HG03558 (cell line): Measurements from ENCODE around the gene PTX3.

ENCODE experiments used
- ATAC-seq: cut with Tn5 transposase; IDR thresholded peaks from one replicate; pipeline ENCODE4 v1.9.1; 2021; ENCODE audit warnings: moderate number of reproducible peaks; ENCODE audit not compliant: unreplicated experiment; ENCODE audit errors: extremely low read depth

The PTX3 gene

DNA sequence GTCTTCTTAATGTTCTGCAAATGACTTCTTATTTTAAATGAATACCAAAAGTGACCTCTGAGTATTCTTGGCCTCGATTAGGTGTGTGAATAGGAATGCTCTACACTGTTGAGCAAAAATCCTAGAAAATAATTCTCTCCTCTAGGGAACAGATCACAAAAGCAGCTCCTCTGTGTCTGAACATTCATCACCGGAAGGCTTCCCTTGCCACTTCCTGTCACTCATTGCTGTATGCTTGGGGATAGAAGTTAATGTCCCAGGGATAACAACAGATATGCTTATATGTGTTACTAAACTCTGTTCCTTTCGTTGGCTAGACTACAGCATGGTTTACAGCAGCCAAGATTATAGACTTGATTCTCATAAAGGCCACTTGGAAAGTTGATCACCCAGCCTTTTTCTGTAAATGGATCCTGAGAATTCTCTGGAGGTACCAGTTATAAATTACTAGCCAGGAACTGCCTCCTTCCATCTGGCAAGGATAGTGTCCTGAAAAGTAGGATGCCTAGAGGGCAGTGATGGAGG is 16.0 kb upstream of the PTX3 start:
- ATAC-seq: no peak

DNA sequence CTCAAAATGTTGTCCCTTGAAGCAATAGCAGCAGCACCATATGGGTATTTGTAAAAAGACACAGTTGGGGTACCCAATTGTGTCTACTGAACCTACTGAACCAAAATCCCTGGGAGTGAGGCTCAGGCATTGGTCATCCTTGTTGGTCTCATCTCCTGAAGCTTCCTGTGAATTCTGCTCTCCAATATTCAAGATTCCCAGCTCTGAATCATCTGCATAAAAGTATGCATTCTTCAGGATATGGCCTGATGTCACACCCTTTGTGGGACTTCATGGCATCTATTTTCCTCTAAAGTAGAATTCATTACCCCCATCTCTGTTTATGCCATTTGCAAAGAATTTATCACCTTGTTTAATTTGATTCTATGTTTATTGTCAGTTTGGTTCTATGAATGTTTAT is 13.3 kb upstream of the PTX3 start:
- ATAC-seq: no peak

DNA sequence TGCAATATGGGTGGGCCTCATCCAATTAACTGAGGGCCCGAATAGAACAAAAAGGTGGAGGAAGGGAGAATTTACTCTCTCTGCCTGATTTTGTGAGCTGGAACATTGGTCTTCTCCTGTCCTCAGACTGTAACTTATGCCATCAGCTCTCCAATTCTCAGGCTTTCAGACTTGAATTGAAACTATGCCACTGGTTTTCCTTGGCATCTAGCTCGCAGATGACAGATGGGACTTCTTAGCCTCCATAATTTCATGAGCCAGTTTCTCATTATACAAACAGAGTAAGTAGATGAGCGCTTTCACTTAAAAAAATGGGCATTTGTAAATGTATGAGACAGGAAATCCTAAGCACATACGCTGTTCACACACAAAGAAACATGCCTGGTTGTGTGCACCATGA is 8.7 kb upstream of the PTX3 start:
- no peak for ATAC-seq

DNA sequence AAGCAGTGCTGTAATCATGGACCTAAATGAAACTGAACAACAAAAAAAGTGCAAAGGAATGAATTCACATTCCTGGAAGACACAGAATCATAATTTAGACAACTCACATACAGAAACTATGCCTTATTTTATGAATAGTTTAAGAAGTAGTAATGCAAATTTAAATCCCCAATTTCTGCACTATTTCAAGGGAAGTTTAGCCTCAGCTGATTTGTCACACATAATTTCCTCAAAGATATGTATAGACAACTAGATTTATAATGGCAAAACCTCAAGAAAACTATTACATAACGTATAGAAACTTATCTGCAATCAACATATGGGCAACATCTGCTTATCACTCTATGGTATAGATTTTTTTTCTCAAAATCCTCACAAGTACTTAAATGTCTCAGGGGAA is 7.8 kb upstream of the PTX3 start:
- ATAC-seq: no peak

DNA sequence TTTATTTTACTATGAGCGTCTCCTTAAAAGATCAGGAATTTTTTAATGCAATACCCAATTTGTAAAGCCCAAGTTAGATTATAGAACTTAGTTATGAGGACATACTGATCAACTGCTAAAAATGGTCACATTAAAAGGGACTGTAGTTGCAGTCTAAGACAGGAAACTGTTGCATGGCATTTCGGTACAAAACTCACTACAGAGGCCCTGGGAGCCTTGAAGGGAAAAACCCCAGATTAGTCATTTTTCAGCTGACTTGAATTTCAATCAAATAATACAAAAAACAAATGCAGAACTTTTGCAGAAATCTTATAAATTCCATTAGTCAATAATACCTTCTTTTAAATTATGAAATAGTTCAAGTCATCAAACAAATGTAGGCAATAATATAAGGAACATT is 6.9 kb upstream of the PTX3 start:
- no peak for ATAC-seq

DNA sequence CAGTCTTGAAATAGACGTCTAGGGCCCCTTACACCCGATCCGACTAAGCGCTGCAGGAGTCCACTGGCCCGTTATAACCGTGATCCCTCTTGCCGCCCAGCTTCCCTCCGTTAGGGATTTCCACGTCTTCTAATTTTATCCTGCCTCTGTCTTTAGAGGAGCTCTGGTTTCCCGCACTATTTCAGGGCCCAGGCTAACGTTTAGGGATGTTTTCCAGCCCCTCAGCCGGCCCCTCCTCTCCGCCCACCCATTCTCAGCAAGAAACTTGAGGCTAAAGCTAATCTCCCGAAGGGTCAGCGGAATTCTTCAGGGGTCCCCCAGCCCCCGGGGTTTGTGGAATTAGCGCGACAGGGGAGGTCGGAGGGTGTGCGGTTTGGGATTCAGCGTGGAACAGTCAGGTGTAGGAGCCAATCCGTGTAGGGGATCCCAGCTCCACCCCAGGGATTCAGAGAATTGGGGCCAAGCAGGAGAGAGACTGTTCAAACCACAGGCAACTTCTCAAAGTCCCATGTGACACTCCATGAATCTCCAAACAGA is 1.6 kb downstream of the PTX3 start:
- no peak for ATAC-seq

DNA sequence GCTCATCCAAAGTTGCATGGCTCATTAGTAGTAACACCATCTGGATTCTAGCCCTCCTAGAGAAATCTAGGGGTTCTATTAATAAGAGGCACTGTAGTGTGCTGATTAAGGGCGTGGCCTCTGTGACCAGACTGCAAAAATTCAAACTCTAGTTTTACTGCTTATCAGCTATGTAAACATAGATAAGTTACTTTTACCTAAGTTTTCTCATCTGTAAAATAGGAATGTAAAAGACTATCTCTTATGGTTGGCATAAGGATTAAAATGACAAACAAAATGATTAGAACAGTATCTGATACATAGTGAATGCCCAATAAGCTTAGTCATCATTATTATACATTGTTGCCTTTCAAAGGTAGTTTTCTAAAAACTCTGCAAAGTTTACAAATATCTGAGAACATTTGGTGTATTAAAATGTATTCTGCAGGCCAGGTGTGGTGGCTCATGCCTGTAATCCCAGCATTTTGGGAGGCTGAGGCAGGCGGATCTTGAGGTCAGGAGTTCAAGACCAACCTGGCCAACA is 4.5 kb downstream of the PTX3 start:
- ATAC-seq: no peak

DNA sequence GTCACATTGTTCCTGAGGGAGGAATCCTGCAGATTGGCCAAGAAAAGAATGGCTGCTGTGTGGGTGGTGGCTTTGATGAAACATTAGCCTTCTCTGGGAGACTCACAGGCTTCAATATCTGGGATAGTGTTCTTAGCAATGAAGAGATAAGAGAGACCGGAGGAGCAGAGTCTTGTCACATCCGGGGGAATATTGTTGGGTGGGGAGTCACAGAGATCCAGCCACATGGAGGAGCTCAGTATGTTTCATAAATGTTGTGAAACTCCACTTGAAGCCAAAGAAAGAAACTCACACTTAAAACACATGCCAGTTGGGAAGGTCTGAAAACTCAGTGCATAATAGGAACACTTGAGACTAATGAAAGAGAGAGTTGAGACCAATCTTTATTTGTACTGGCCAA is 6.1 kb downstream of the PTX3 start:
- ATAC-seq: no peak

DNA sequence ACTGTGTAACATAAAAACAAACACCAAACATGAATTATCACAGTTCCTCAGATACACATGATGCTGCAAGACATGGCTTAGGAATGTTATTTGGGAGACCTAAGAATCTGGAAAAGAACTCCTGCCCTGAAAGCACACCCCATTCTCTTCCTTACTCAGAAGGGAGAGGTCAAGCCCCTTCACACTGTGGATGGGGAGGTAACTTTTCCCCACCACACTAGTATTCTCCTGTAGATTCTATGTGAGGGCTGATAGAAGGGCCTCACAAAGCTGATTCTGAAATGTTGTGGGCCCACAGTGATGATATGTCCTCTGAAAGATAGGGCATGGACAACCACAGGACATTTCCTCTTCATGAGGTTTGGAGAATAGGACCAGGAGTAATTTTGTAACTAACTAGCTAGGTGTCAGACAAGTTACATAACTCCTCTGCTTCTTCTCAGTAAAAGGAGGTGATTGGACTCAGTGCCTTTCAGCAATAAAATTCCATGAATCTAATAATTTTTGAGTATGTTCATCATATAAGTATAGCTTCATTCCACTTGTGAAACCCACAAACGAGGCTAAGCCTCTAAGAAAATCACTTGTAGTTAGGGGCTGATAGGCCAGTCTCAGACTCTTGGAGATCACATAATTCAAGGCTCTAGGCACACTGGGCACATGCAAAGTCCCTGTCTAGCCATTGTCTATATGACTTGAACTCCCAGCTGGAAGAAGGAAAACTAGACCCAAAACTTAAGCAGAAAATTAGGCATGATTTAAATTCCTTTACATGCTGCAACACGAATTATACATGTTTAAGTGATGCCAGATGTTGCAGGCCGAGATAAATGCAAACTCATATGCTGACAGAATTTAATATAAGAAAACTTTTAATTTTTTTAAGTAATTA is 7.5 kb downstream of the PTX3 start:
- no peak for ATAC-seq

DNA sequence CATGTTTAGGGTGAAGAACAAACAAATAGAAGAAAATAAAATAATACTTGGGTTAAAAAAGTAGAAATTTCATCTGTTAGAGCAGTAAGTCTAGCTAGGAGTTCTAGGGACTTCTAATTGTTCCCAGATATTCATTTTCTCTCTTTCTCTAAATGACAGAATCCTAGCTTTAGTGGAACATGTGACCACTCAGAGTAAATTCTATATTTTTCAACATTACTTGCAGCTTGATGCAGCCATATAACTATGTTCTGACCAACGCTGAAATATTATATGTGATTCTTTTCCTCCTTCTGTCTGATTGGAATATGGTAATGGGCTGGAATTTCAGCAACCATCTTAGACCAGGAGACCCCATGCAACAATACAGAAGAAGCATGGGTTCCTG is 8.1 kb downstream of the PTX3 start:
- ATAC-seq: no peak

DNA sequence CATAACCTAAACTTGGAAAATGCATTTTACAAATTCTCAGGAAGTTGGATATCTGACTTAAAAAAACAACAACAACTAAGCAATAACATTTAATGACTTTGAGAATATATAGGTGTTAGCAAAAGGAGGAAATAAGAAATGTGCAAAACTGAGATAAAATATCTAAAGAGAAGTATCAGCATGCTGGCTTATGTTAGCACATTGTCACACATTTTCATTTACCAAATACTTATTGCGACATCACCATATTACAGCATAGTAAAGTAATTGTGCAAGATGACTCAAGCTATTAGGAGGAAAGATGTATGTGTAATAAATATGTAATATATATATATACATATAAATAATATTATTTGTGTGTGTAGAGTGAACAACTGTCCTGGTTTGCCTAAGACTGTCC is 9.2 kb downstream of the PTX3 start:
- ATAC-seq: no peak

DNA sequence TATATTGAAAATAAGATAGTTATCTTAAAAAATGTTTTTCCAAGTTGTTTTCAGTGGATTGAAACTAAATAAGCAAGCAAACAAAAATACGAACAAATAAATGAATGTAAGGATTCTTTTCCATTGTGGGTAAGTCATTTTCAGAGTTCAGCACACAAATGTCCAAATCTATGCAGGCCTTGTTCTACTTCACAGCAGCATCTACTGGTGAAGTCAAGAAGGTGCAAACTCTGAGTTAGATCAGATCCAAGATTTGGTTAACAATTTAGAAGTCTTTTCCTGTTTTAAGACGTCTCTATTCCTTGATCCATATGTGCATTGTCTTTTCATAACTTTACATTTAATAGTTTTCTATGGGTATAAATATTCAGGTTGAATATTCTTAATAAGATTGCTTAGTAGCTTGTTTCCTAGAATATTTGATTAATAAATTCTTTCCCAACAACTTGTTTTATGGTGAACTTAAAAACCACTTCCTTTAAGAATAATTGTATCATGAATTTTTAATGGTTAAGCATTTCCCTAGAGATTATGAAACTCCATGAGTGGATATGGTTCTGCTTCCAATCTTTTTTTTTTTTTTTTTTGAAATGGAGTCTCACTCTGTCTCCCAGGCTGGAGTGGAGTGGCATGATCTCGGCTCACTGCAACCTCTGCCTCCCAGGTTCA is 10.5 kb downstream of the PTX3 start:
- no peak for ATAC-seq

DNA sequence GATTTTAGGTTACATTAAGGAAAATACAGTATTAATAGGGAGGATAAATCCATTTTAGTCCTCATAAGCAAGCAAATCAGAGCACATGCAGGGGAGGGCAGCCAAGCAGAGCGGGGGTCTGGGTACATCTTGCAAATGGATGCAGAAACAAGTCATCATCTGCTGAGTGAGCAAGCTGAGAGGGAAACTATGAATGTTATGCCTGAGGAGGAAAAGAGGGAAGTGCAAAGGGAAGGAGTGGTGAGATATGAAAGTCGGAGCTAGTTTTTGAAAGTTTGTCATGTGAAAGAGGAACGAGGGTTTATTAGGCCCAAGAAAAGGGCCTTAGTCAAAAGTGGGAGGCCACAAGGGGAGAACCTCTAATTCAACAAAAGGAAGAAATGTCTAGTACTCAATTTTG is 15.4 kb downstream of the PTX3 start:
- ATAC-seq: no peak

DNA sequence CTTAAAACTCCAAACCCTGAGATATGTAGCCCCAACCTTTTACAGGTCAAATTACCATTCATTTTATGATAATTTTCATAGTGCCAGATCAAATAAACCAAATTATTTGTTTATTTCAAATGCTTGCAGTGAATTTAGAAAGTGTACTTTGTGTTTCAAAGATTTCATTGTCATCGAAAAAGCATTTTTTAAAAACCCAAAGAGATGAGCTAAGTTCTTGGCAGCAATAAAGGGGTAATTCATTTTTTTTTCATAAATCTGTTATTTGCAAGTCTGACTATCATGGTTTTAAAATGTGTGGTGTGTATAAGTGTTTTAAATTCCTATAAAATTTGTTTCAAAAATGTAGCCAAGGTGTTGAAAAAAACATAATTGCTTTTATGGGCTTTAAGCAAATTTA is 17.2 kb downstream of the PTX3 start:
- no peak for ATAC-seq

DNA sequence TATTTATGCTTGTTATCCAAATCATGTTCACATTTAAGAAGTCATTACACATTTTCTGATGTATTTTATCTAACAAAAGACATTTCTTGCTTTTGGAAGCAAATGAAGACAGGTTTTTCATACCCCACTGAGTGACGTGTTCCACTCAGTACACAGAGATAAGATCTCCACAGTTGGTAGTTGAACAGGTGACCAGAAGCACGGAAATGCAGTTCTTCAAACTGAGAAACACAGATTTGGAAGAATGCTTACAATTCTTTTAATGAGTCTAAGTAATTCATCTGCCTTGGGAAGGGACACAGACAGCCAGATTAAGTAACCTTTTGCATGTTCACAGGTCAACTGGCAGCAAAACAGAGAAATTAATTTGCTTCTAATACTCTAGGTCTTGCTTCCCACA is 23.1 kb downstream of the PTX3 start:
- ATAC-seq: no peak

DNA sequence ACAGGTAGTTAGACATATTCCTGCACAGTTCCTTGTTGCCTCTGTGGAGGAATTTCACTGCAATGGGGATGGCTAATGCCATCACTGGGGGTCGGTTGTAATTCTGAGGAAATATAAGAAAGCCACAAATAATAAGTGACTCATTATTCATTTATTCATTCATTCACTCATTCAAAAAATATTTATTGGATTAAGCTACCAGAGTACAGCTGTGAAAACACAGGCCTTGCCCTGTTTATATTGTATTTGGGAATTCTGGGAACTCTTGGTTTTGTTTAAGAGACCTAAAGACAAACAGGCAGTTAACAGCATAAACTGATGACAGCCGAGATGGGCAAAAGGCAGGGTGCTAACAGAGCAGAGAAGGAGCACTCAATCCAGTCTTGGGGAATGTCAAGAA is 23.6 kb downstream of the PTX3 start:
- no peak for ATAC-seq

DNA sequence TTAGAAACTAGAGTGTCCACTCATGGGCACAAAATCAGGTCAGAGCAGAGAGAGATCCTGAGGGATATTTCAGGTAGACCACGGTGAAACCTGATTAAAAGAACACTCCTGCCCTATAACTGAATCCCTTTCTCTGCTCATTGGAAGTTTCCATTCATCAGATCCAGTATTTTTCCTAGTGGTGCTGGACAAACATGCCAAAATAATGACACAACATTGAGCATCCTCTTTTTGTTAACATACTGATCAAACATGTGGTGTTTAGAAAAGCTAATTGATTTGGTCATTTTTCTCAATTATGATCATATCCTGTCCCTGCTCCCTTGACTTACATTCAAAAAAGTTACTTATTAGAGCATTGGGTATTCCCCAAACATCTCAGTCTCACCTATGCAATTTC is 27.2 kb downstream of the PTX3 start:
- ATAC-seq: no peak

DNA sequence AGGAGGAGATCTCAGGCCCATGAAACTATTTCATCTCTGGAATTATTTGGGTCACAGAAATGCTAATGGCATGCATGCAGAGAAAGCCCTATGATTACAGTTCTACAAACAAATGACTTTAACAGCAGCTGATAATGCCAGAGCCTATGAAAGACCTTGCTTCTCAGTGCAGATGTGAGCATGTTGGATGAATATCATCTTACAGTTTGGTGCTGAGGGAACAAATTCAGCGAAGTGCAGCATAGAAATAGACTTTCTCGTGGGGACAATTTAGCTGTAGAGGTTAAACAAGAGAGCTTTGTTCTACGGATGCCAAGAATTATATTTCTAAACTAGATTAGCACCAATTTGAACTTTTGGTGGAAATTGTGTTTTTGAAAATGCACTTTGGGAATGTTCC is 27.7 kb downstream of the PTX3 start:
- ATAC-seq: no peak

DNA sequence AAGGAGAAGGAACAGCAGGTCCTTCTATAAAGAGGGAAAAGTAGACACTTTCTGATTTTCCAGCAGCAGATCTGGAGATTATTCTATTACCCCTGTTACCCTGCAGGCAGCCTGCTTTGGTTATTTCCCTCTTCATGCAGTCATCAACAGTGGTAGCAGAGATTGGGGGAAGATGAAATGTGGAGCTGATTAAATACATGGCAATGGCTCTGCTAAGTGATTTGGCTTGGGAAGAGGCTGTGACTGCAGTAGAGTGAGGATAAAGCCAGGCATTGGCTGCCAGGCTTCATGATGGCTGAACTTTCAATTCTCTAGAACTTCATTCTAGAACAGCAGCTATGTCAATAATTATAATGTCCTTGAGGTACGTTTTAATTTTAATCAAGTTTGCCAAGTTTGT is 29.1 kb downstream of the PTX3 start:
- no peak for ATAC-seq

DNA sequence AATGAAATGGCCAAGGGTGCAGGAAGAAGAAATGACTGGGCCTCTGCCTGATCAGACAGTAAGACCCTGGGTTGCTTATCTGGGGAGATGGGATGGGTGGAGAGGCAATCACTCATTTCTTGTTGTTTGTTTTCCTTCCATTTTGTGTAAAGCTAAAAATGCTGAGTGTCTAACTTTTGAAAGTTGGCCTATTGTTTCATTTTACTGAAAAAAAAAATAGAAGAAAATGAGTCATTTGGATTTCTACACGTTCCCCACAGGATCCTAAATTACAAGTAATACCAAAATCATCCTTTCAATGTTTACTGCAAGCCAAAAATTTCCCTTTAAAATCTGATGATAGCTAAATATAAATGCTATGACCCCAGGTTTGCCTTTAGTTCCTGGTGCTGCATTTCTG is 30.6 kb downstream of the PTX3 start:
- ATAC-seq: no peak

DNA sequence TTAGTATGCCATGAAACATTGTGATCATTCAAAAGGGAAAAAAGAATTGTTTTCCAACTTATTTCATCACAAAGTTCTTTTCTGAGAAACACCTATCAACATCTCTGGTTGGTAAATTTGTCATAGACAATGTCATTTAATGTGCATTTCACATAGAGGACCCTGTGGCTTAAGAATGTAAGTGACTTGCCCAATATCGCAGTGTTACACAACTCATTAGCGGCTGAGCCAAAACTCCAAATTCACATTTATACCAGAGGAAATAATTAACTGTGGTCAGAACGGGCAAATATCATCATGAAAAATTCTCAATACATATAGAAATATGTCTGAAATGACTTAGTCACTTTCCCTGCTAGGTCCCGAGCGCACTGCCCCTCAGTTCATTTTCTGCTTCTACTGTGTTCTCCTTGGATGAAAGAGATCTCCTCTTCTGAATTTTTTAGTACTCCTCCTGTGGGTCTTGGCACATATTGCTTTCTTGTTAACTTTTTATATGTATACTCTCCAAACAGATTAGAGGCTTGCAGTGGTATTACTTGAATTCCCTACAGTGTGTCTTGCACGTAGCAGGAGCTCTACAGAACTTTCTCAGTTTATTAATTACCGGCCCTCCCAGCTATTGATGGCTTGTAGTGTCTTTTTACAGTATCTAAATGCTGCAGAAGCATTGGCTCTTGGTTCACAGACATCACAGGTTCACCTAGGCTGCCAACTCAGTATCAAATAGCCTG is 33.1 kb downstream of the PTX3 start:
- no peak for ATAC-seq
